ENCODE measurements around the gene PCLO.

PCLO gene

DNA sequence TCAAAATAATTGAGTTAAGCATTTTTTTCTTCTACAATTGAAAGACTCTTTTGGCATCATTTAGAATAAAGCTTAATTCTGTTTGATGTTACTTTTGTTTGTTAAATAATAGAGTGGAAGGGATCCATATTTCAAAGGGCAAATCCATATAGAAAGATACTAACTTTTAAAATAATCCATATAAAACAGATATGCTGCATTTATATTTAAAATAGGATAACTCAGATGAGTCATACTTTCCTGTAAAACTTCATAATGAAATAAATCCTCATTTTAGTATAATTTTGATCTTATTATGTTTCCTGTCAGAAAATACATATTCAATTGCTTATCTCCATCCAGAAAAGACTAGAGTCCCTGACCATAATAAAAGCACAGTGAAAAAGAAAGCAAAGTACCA lies 323.6 kb downstream of the PCLO start:
- DNase-seq (ENCODE audit: low read depth in 2 of 2), result no peak

DNA sequence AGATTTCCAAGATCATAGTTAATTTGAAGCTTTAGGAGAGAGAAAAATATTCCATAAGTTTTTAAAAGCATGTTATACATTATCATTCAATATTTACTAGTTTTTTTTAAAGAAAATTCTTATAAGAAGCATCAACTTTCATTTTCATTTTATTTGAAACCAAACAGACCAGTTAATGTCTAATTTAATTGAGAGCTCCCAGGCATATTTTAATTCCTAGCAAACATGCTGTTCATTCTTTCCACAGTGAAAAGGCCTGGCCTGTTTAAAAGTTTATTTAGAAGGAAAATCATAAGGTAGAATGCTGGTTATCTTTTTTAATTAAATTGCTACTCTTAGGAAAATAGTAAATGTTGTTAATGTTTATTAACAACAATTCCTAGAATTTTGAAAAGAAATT lies 324.4 kb downstream of the PCLO start:
- no peak for DNase-seq (ENCODE audit: low read depth in 2 of 2)

GRCh38 chr7:82823073-82823472 lies 339.6 kb downstream of the PCLO start:
- DNase-seq (ENCODE audit: low read depth in 2 of 2), result no peak

GRCh38 chr7:82821037-82821436 lies 341.6 kb downstream of the PCLO start:
- DNase-seq (ENCODE audit: low read depth in 2 of 2), result no peak

DNA sequence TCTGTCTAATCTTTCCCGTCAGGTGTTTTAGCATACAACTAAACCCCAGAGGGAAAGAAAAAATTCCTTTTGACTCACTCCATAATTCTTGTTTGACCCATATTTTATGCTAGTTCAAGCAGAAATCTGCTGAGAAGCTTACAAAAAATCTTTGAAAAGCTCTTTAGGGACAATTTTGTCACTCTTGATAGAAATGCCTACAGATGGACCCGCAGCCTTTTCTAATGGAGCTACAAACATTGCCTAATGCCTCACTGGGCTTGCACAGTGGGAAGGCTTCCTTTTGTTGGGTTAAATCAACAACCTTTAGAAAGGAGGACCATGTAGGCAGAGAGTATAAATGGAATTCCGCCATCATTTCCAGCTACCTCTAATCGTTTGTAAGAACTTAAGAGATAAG lies 344.5 kb downstream of the PCLO start:
- no peak for DNase-seq (ENCODE audit: low read depth in 2 of 2)

- no peak for DNase-seq (ENCODE audit: low read depth in 2 of 2)
Measured at GRCh38 chr7:82816272-82816671, 346.4 kb downstream of the PCLO start.

GRCh38 chr7:82810558-82811259 lies 352.0 kb downstream of the PCLO start:
- DNase-seq (ENCODE audit: low read depth in 2 of 2), result no peak

- DNase-seq (ENCODE audit: low read depth in 2 of 2), result no peak
Measured at GRCh38 chr7:82808633-82809032, 354.1 kb downstream of the PCLO start.

DNA sequence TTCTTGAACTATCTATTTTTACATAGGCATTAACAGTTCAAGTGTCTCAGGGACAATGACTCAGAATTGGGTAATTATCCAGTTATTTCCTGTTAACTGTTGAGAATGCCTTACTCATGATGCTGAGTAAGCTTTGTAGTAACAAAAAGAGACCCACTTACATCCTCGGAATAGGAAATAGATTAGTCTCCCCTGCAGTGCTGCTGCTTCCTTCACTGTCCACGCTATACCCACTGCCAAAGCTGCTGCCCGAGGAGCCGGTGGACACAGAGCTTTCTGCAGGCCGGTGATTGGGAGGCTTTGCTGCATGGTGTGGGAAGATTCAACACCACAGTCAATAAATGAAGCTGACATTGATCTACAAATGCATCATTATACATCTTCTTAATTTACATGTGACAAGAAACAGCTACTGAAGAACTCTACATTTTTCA lies 357.1 kb downstream of the PCLO start:
- DNase-seq (ENCODE audit: low read depth in 2 of 2), result no peak

DNA sequence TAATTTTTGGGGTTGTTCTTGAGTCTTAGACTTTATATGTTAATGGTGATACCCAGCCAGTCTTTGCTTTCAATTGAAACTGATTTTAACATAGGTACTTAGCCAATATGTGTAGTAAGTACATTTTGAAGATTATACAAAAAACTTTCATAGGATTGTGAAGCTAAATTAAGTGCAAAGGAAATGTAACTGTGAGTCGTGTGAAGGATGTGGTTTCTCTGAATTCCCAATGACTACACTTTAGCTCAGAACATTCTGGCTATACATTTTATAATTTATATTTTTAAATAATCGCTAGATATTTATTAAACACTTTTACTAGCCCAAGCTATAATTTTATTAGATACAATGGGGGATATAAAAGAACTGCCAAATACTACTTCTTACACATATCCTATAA lies 359.3 kb downstream of the PCLO start:
- DNase-seq (ENCODE audit: low read depth in 2 of 2), result no peak

DNA sequence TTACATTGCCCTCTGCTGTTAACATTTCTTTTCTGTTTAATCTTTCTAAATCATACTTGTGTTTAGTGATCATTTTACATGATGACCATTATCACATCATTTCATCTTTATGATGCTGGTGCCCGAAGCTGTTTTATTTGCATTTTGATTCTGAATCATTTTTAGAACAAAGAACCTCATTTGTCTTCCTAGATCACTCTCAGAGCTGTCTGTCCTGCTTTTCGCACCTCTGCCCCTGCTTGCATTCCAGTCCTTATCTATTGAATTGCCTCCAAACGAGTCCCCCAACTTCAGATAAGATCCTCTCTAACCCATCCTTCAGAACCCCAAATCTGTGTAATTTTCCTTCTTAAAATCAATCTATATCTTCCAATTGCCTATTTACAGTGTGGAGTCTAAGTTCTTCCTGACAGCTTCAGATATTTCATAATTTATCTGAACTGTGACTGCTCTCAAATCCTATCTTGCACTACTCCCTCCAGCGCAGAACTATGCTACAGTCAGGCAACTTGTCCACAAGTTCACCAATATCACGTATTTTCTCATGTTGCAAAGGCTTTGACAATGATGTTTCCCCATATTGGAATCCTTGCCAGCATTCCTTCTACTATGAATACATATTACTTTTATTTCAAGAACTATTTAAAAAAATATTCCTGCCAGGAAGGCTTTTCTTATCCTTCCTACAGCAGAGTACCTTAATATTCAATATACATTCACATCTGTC lies 372.6 kb downstream of the PCLO start:
- DNase-seq (ENCODE audit: low read depth in 2 of 2), result no peak

DNA sequence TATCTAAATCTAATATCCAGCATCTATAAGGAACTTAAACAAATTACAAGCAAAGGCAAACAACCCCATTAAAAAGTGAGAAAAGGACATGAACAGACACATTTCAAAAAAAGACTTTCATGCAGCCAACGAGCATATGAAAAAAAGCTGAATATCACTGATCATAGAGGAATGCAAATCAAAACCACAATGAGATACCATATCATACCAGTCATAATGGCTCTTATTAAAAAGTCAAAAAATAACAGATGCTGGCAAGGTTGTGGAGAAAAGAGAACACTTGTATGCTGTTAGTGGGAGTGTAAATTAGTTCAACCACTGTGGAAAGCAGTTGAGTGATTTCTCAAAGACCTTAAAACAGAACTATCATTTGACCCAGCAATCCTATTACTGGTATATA lies 384.7 kb downstream of the PCLO start:
- DNase-seq (ENCODE audit: low read depth in 2 of 2), result no peak

- no peak for DNase-seq (ENCODE audit: low read depth in 2 of 2)
Measured at GRCh38 chr7:82762880-82763279, 399.8 kb downstream of the PCLO start.

DNA sequence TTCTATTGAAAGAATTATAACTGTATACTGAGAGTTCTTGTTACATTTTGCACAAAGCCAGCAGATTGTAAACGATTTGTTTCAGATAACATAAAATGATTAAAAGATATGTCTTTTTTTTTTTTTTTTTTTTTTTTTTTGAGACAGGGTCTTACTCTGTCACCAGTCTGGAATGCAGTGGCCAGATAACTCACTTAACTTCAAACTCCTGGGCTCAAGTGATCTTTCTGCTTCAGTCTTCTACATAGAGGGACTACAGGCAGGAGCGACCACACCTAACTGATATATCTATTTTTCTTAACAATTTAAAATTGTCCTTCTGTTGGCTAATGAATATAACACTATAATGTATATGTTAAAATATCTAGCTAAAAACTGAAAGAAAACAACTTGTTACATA lies 401.9 kb downstream of the PCLO start:
- no peak for DNase-seq (ENCODE audit: low read depth in 2 of 2)

- DNase-seq (ENCODE audit: low read depth in 2 of 2), result no peak
Measured at GRCh38 chr7:82760074-82760473, 402.6 kb downstream of the PCLO start.

DNA sequence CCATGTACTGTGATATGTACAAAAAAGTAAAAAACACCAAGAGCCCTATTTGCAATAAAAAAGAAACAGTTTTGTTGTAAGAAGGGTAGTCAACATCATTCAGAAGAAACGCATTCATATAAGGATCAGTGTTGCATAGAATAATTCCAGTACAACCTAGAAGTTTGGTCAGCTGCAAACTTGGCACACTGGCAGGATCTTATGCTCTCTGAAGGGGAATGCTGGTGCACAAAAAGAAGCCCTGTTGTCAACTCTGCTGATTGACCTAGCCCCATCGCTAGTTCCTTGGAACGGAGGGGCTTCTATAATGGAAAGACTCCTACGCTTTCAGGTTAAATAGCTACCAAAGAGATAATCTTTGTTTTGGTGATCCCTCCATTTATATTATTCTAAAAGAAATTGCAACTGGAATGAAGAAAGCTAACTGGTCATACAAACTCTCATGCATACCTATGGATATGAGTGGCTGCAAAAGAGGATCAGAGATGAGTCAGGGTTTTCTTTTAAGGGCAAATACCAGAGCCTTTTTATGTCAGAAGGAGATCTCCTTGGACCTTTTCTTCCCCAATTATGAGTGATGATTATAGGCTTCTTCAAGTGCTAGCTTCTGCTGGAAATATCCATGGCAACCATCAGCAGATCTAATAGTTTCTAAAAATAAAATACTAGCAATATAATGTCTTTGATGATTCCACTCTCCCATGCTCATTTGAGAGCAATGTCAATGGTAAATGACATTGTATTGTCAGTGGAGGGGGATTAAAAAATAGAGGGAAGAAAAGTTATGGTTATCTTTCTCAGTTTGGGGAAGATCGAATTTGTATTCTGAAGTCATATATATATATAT lies 406.8 kb downstream of the PCLO start:
- no peak for DNase-seq (ENCODE audit: low read depth in 2 of 2)

DNA sequence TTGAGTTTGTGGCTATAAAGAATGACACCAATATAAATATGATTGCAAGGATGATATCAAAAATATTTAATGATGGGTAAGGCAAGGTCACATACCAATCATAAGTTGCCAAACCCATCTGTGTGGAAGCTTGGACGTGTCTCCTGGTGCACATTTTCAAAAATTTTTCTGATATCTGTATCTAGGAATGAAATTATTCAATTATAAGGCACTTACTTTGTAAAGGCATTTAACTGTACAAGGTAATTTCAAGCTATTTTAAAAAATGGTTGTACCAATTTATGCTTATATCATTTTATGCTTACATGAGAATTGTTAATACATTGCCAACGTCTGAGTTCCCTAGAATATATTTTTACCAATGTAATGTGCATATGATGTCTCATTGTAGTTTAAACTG lies 412.7 kb downstream of the PCLO start:
- DNase-seq (ENCODE audit: low read depth in 2 of 2), result no peak

- DNase-seq (ENCODE audit: low read depth in 2 of 2), result no peak
Measured at GRCh38 chr7:82745820-82746219, 416.9 kb downstream of the PCLO start.

GRCh38 chr7:82745117-82745516 lies 417.6 kb downstream of the PCLO start:
- DNase-seq (ENCODE audit: low read depth in 2 of 2), result no peak

GRCh38 chr7:82742163-82742562 lies 420.5 kb downstream of the PCLO start:
- no peak for DNase-seq (ENCODE audit: low read depth in 2 of 2)

DNA sequence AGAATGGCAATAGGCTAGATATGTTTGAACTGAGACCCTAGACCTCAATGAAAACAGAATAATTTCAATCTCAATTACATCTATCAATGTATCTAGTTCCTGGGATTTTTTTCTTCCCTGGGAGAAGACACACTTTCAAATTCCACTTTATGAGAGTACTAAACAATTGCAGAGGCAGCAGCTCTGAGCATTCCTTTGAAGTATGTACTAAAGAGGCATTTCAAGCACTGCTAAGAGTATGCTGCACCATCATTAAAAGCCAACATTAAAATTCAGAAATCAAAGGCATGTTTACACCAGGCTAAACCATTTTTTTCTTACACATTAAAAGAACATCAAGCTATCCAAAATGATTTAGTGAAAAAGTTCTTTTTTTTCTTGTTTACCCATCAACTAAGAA lies 421.2 kb downstream of the PCLO start:
- no peak for DNase-seq (ENCODE audit: low read depth in 2 of 2)

GRCh38 chr7:82740246-82740848 lies 422.3 kb downstream of the PCLO start:
- DNase-seq (ENCODE audit: low read depth in 2 of 2), result no peak

Data from stimulated activated CD8-positive, alpha-beta memory T cell treated with anti-CD3 and anti-CD28 coated beads, Interleukin-2, amount 100 ng/mL, for 1 hour (primary cell).